Renal pelvis (tissue), 4 donors: Measurements from ENCODE around the gene HUNK. TPM values are rescaled to one million over a fixed set of nuclear protein-coding genes. Genes with fewer than 3 reads are reported as not detected.

Source experiments
- DNase-seq: peaks from one replicate; pipeline ENCODE4 v3.0.0-alpha.2; 2013
- polyA plus RNA-seq, 3 donors: library from polyadenylated mRNA; unstranded; fragments of 120-200 nt; gene quantifications; one replicate each; pipeline ENCODE4 v1.2.1, GENCODE V29; 2013; ENCODE audit not compliant: insufficient read length in 3 of 3

Gene HUNK
- polyA plus RNA-seq, 3 donors: 15.9 to 19.3 (median 18.5) TPM

- no peak for DNase-seq
These were observed 170.6 kb downstream of the HUNK start for GRCh38 chr21:32043458-32043857.

- peak; percentile 16 for DNase-seq
These were observed 171.7 kb downstream of the HUNK start for GRCh38 chr21:32044205-32045180.

GRCh38 chr21:32046191-32046590 lies 173.4 kb downstream of the HUNK start:
- DNase-seq: no peak

DNA sequence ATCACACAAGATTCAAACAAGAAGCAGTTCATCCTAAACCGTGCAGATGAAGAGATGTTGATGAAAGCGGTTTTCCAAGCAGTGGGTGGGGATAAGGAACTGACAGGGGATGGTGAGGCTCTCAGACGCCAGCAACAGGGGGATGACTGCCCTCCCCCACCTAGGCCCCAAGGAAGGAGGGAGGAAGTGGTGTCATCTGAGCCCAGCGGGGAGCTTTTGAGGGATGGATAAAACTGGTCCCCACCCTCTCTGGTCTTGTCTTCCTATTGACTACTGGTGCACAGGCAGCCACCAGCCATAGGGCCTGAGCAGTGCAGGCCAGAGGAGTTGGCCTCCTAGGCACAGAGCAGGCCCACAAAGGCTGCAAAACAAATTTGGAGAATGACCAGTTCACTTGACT lies 175.5 kb downstream of the HUNK start:
- no peak for DNase-seq

Other genes starting within 250 kb of the HUNK start
- gene SOD1, start 213.3 kb upstream of the HUNK start, polyA plus RNA-seq: 100 to 1,000 TPM; 243 to 277 (median 248) TPM
- 10 to 100 TPM; 37.1 to 41.7 (median 40.7) TPM for gene SCAF4, start 140.9 kb upstream of the HUNK start, polyA plus RNA-seq